Neural cell (in vitro differentiated cells): ENCODE measurements around the gene UACA.

Experiments used
- EP300 ChIP-seq: fragments of 450-650 bp; conservative IDR thresholded peaks from 2 replicates; pipeline ENCODE4 v1.6.1; 2014; ENCODE audit warnings: antibody characterized with exemption, mild to moderate bottlenecking, moderate library complexity; ENCODE audit not compliant: poor library complexity, severe bottlenecking
- EZH2 ChIP-seq: fragments of 200-600, 300-800 bp; shearing (Covaris generic), sonication (generic); IDR thresholded peaks from 2 replicates; pipeline ENCODE4 v1.6.1; 2014; ENCODE audit warnings: antibody characterized with exemption, low read length, borderline replicate concordance, mild to moderate bottlenecking; ENCODE audit not compliant: insufficient read depth, poor library complexity, severe bottlenecking
- POLR2AphosphoS5 ChIP-seq: IDR thresholded peaks from 2 replicates; pipeline ENCODE4 v1.6.1; 2012
- TF ChIP-seq, protein P1 (sequence below): fragments of 450-650 bp; IDR thresholded peaks from 2 replicates; pipeline ENCODE4 v1.5.1; 2014; ENCODE audit warnings: antibody characterized with exemption, mild to moderate bottlenecking, moderate library complexity; ENCODE audit not compliant: poor library complexity, severe bottlenecking

DNA sequence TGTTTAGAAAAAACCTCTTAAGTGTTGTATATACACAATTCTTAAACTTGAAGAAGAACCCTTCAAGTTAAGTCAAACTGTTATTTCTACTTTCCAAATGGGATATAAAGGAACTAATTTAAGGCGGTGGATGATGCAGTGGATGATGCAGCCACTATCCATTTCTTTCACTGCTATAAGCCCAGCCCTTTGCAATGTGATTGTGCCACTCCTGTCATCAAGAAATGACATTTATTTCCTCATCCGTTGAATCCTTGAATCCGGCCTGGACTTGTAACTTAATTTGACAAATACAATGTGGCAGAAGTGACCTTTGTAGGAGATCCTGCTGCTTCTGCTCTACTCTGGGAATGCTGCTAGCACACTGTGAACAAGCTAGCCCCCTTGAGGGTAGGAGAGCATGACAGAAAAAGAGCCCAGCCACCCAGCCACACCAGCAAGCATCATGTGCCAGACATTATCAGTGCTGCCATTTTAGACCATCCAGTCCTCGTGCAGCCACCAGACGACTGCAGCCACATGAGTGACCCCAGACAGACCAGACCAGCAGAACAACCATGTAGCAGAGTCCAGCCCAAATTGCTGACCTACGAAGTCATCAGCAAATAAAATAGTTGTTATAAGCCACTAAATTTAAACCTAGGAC is 47.4 kb downstream of the UACA start:
- TF ChIP-seq POLR2AphosphoS5 (no peak), EP300 (no peak), EZH2 (no peak)
- TF ChIP-seq, protein P1, sequence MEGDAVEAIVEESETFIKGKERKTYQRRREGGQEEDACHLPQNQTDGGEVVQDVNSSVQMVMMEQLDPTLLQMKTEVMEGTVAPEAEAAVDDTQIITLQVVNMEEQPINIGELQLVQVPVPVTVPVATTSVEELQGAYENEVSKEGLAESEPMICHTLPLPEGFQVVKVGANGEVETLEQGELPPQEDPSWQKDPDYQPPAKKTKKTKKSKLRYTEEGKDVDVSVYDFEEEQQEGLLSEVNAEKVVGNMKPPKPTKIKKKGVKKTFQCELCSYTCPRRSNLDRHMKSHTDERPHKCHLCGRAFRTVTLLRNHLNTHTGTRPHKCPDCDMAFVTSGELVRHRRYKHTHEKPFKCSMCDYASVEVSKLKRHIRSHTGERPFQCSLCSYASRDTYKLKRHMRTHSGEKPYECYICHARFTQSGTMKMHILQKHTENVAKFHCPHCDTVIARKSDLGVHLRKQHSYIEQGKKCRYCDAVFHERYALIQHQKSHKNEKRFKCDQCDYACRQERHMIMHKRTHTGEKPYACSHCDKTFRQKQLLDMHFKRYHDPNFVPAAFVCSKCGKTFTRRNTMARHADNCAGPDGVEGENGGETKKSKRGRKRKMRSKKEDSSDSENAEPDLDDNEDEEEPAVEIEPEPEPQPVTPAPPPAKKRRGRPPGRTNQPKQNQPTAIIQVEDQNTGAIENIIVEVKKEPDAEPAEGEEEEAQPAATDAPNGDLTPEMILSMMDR = no peak
